K562 (cell line): ENCODE results near the gene PLEKHB1. TPM values are rescaled to one million over a fixed set of nuclear protein-coding genes. Genes with fewer than 3 reads are reported as not detected.

ENCODE experiments used
- ARHGAP35 ChIP-seq: fragments of 450-650 bp; IDR thresholded peaks from 2 replicates; pipeline ENCODE4 v1.6.1; 2018; ENCODE audit not compliant: partially characterized antibody
- ARNT ChIP-seq, 2 experiments: fragments of 450-650 bp; IDR thresholded peaks; 2 replicates each; pipeline ENCODE4 v1.6.1; 2016; ENCODE audit warnings: mild to moderate bottlenecking in 1 of 2
- CREBBP ChIP-seq: IDR thresholded peaks from one replicate; pipeline ENCODE4 v1.6.1; 2012; ENCODE audit warnings: low read depth, mild to moderate bottlenecking, control low read depth, inconsistent platforms, low read length
- CTBP1 ChIP-seq: fragments of 450-650 bp; IDR thresholded peaks from 2 replicates; pipeline ENCODE4 v1.6.1; 2016; ENCODE audit warnings: borderline replicate concordance
- EP400 ChIP-seq: fragments of 450-650 bp; IDR thresholded peaks from 2 replicates; pipeline ENCODE4 v1.6.1; 2017; ENCODE audit warnings: antibody characterized with exemption, mild to moderate bottlenecking, moderate library complexity
- ETV5 ChIP-seq: sonication (generic); formaldehyde crosslinking; IDR thresholded peaks from 2 replicates; pipeline ENCODE4 v1.4.0; 2020; ENCODE audit warnings: low read depth, mild to moderate bottlenecking, missing genetic modification reagents
- GABPA ChIP-seq: fragments of 200-800 bp; sonication (Bioruptor generic); conservative IDR thresholded peaks from 2 replicates; pipeline ENCODE4 v1.6.1; 2016; ENCODE audit warnings: low read depth, missing genetic modification characterization, missing compliant biosample characterization
- HLTF ChIP-seq: fragments of 450-650 bp; IDR thresholded peaks from 2 replicates; pipeline ENCODE4 v1.6.1; 2016
- MAFG ChIP-seq: fragments of 450-650 bp; conservative IDR thresholded peaks from 2 replicates; pipeline ENCODE4 v1.6.1; 2016; ENCODE audit warnings: missing genetic modification characterization, missing compliant biosample characterization
- NR2C1 ChIP-seq, 2 experiments: fragments of 450-650 bp; IDR thresholded peaks; 2 replicates each; pipeline ENCODE4 v1.6.1; 2017; ENCODE audit warnings: mild to moderate bottlenecking in 2 of 2, antibody characterized with exemption in 1 of 2, inconsistent platforms in 1 of 2, missing compliant biosample characterization in 1 of 2, missing genetic modification characterization in 1 of 2
- NRF1 ChIP-seq, 2 experiments: fragments of 450-650 bp; IDR thresholded peaks in 1 of 2; conservative IDR thresholded peaks in 1 of 2; 2 replicates each; pipeline ENCODE4 v1.6.1; 2014; ENCODE audit warnings: mild to moderate bottlenecking in 2 of 2
- PHF20 ChIP-seq: fragments of 450-650 bp; IDR thresholded peaks from 2 replicates; pipeline ENCODE4 v1.6.1; 2018; ENCODE audit not compliant: partially characterized antibody
- POLR2G ChIP-seq: fragments of 200-400 bp; formaldehyde crosslinking; IDR thresholded peaks from 2 replicates; pipeline ENCODE4 v1.6.1; 2017; ENCODE audit warnings: low read depth, mild to moderate bottlenecking, antibody characterized with exemption, low read length, moderate library complexity
- RAD21 ChIP-seq, 2 experiments: fragments of 250-450 bp in 1 of 2; fragments of 450-650 bp in 1 of 2; sonication (Bioruptor Pico) in 1 of 2; formaldehyde crosslinking in 1 of 2; IDR thresholded peaks in 1 of 2; conservative IDR thresholded peaks in 1 of 2; 2 replicates each; pipeline versions ENCODE4 v1.4.0 to v1.8.0; 2020 to 2022; ENCODE audit warnings: mild to moderate bottlenecking in 2 of 2, moderate library complexity in 1 of 2
- ZBTB1 ChIP-seq: sonication (generic); formaldehyde crosslinking; IDR thresholded peaks from 2 replicates; pipeline ENCODE4 v1.8.1; 2023; ENCODE audit warnings: missing genetic modification reagents, low read depth, mild to moderate bottlenecking, borderline replicate concordance
- ZBTB40 ChIP-seq, 2 experiments: fragments of 450-650 bp in 1 of 2; sonication (generic) in 1 of 2; formaldehyde crosslinking in 1 of 2; IDR thresholded peaks; 2 replicates each; pipeline versions ENCODE4 v1.7.1 to v1.9.0; 2016 to 2022; ENCODE audit warnings: inconsistent platforms in 1 of 2, mild to moderate bottlenecking in 1 of 2, missing genetic modification reagents in 1 of 2
- ZNF140 ChIP-seq: fragments of 250-450 bp; sonication (Bioruptor Pico); IDR thresholded peaks from 2 replicates; pipeline ENCODE4 v1.8.0; 2021; ENCODE audit warnings: moderate library complexity, mild to moderate bottlenecking, inconsistent platforms
- ZNF24 ChIP-seq: fragments of 450-650 bp; IDR thresholded peaks from 2 replicates; pipeline ENCODE4 v1.6.1; 2016
- ZNF384 ChIP-seq: IDR thresholded peaks from 2 replicates; pipeline ENCODE4 v1.6.1; 2012; ENCODE audit warnings: low read depth, low read length, improper control_type of control experiment
- ZNF780A ChIP-seq: fragments of 250-450 bp; sonication (Bioruptor Pico); IDR thresholded peaks from 2 replicates; pipeline ENCODE4 v1.5.0; 2021; ENCODE audit warnings: mild to moderate bottlenecking
- polyA plus RNA-seq, 8 experiments: library from polyadenylated mRNA; depleted of rRNA in 4 of 8; stranded (reverse) in 5 of 8; unstranded in 3 of 8; fragments of >200 nt; fragmentation: Nextera tagmentation in 2 of 8; fragmentation: Illumina TruSeq in 1 of 8; extraction: Ambion mirVana in 2 of 8; extraction: Trizol in 1 of 8; gene quantifications; 2 replicates each; pipeline versions ENCODE4 v1.2.1 to v1.2.3, GENCODE V29; 2011 to 2014; ENCODE audit warnings: inconsistent platforms in 1 of 8, missing spikeins in 1 of 8
- total RNA-seq, 7 experiments: library from RNA; depleted of rRNA in 6 of 7; stranded (reverse); fragments of >200 nt in 6 of 7; fragmentation: Illumina TruSeq in 2 of 7; extraction: Trizol in 2 of 7; gene quantifications; 2 replicates each; pipeline versions ENCODE4 v1.2.1 to v1.2.3, GENCODE V29; 2011 to 2021; ENCODE audit warnings: low replicate concordance in 1 of 7

PLEKHB1 gene
- total and polyA plus RNA-seq, 9 of the 15 experiments (the other 6 are each of a cell fraction or from before 2014, with no cell fraction given) = 0.07 to 0.62 (median 0.17) TPM; not detected in 2

GRCh38 chr11:73597956-73598718, 48.2 kb upstream of the PLEKHB1 start, which contains the start of gene FAM168A (continued):
- TF ChIP-seq RAD21 (CRISPR knock-in tag; conservative IDR thresholded peaks at IDR 0.05 in 1 of 2, IDR thresholded peaks at IDR 0.05 in 1 of 2) (peak; percentile 5 to 20; a peak in 1 of 4 replicates), ZNF780A (CRISPR knock-in tag) (no peak), ZNF384 (no peak), NRF1 (conservative IDR thresholded peaks at IDR 0.05 in 1 of 2, IDR thresholded peaks at IDR 0.05 in 1 of 2) (peak; percentile 83 to 86), ARNT (IDR thresholded peaks at IDR 0.05) (peak in 1 of 2 experiments; percentile 86; a peak in 2 of 4 replicates), HLTF (no peak), MAFG (tag) (no peak), ARHGAP35 (no peak), NR2C1 (IDR thresholded peaks at IDR 0.05) (peak; percentile 88), NR2C1 (tag; IDR thresholded peaks at IDR 0.05) (peak; percentile 96), ETV5 (CRISPR knock-in tag) (no peak; the same call in 1 of the 2 replicates), ZBTB40 (IDR thresholded peaks at IDR 0.05) (peak; percentile 96), ZBTB40 (CRISPR knock-in tag; IDR thresholded peaks at IDR 0.05) (no peak), POLR2G (peak; percentile 79), ZNF140 (CRISPR knock-in tag) (no peak), EP400 (peak; percentile 78), ZBTB1 (no peak), PHF20 (peak; percentile 81), CREBBP (no peak), GABPA (tag) (peak; percentile 96), ZNF24 (0 out of 2 replicates have a peak, but pooled peaks have one; percentile 14), CTBP1 (peak; percentile 77)
